GM10266 (cell line): ENCODE data around the gene TMEM131.
"Not testable (repeated sequence)": the region's sequence is repeated elsewhere in the genome, so short reads cannot be mapped to it uniquely, and the experiment has no call there.

Experiments used
- DNase-seq: peaks from one replicate; pipeline ENCODE4 v3.0.0; 2012; ENCODE audit errors: extremely low spot score
- CTCF ChIP-seq: IDR thresholded peaks from 2 replicates; pipeline ENCODE4 v1.5.1; 2012; ENCODE audit warnings: mild to moderate bottlenecking, low read depth; ENCODE audit not compliant: control insufficient read depth, insufficient read depth; ENCODE audit errors: missing control alignments

The TMEM131 gene

GRCh38 chr2:97831121-97831520 is 164.6 kb downstream of the TMEM131 start:
- DNase-seq, result no peak
- no peak for TF ChIP-seq CTCF

GRCh38 chr2:97829255-97829654 is 166.5 kb downstream of the TMEM131 start:
- DNase-seq, result not testable (repeated sequence)

GRCh38 chr2:97827013-97827412 is 168.7 kb downstream of the TMEM131 start:
- DNase-seq, result not testable (repeated sequence)

GRCh38 chr2:97826266-97826847 is 169.4 kb downstream of the TMEM131 start:
- not testable (repeated sequence) for DNase-seq

GRCh38 chr2:97824011-97824410 is 171.7 kb downstream of the TMEM131 start:
- not testable (repeated sequence) for DNase-seq

- DNase-seq, result not testable (repeated sequence)
These were observed 173.9 kb downstream of the TMEM131 start for GRCh38 chr2:97821862-97822261.

- DNase-seq, result no peak
These were observed 176.0 kb downstream of the TMEM131 start for GRCh38 chr2:97819754-97820153.

GRCh38 chr2:97816411-97816810 is 179.3 kb downstream of the TMEM131 start:
- no peak for TF ChIP-seq CTCF
- no peak for DNase-seq

More at GRCh38 chr2:97819754-97820153, 176.0 kb downstream of the TMEM131 start:
- no peak for TF ChIP-seq CTCF

GRCh38 chr2:97812931-97813330 is 182.8 kb downstream of the TMEM131 start:
- TF ChIP-seq CTCF, result no peak
- DNase-seq, result no peak

- TF ChIP-seq CTCF, result no peak
- DNase-seq, result no peak
These were observed 186.9 kb downstream of the TMEM131 start for GRCh38 chr2:97808816-97809215.
